Kidney epithelial cell (primary cell): ENCODE results near the gene SLC23A2. TPM values are rescaled to one million over a fixed set of nuclear protein-coding genes. Genes with fewer than 3 reads are reported as not detected.
"Not testable (repeated sequence)": the region's sequence is repeated elsewhere in the genome, so short reads cannot be mapped to it uniquely, and the experiment has no call there.

Experiments used
- DNase-seq: peaks from one replicate; pipeline ENCODE4 v3.0.0-alpha.2; 2010; ENCODE audit warnings: low read depth
- H3K27me3 ChIP-seq: 2 replicates; pipeline ENCODE4 v1.6.0; 2011; ENCODE audit warnings: low read length; ENCODE audit not compliant: control insufficient read depth, insufficient read depth
- H3K36me3 ChIP-seq: 2 replicates; pipeline ENCODE4 v1.5.1; 2011; ENCODE audit warnings: low read length; ENCODE audit not compliant: control insufficient read depth, insufficient read depth
- H3K4me3 ChIP-seq: 2 replicates; pipeline ENCODE4 v1.5.1; 2011; ENCODE audit warnings: low read depth, mild to moderate bottlenecking, control low read depth, low read length
- CTCF ChIP-seq: IDR thresholded peaks from 2 replicates; pipeline ENCODE4 v1.5.1; 2011; ENCODE audit warnings: mild to moderate bottlenecking, moderate library complexity, low read length, control low read depth, inconsistent platforms; ENCODE audit not compliant: insufficient read depth, poor library complexity, severe bottlenecking
- total RNA-seq: library from RNA; depleted of rRNA; stranded (reverse); fragments of >200 nt; gene quantifications from 2 replicates; pipeline ENCODE4 v1.2.3, GENCODE V29; 2015

SLC23A2 gene
- total RNA-seq, 1 donor from 2014 or later = 21.4 TPM

- DNase-seq = no peak
- H3K27me3 ChIP-seq = no peaks in the 10 kb centered on the region
- no peak for TF ChIP-seq CTCF
- no peaks in the 10 kb centered on the region for H3K36me3 ChIP-seq
- H3K4me3 ChIP-seq = no peak overlapping the region
Observed at GRCh38 chr20:4926531-4927156, 74.7 kb downstream of the SLC23A2 start.

GRCh38 chr20:4925842-4926530, 75.3 kb downstream of the SLC23A2 start:
- H3K36me3 ChIP-seq = no peaks in the 10 kb centered on the region
- no peaks in the 10 kb centered on the region for H3K27me3 ChIP-seq
- H3K4me3 ChIP-seq = no peak overlapping the region
- DNase-seq = peak; percentile 44
- no peak for TF ChIP-seq CTCF

- TF ChIP-seq CTCF = no peak
- Histone ChIP-seq H3K27me3 (no peaks in the 10 kb centered on the region), H3K4me3 (no peak overlapping the region), H3K36me3 (no peaks in the 10 kb centered on the region)
- no peak for DNase-seq
Observed at GRCh38 chr20:4924446-4924845, 76.9 kb downstream of the SLC23A2 start.

- Histone ChIP-seq H3K27me3 (no peaks in the 10 kb centered on the region), H3K4me3 (no peak overlapping the region), H3K36me3 (no peaks in the 10 kb centered on the region)
- no peak for TF ChIP-seq CTCF
- no peak for DNase-seq
Observed at GRCh38 chr20:4924032-4924431, 77.3 kb downstream of the SLC23A2 start.

GRCh38 chr20:4922186-4922585, 79.1 kb downstream of the SLC23A2 start:
- Histone ChIP-seq H3K4me3 (no peak overlapping the region), H3K36me3 (no peaks in the 10 kb centered on the region), H3K27me3 (no peaks in the 10 kb centered on the region)
- TF ChIP-seq CTCF = no peak
- DNase-seq = no peak

- H3K4me3 ChIP-seq, H3K36me3 ChIP-seq, DNase-seq, H3K27me3 ChIP-seq: not testable (repeated sequence)
Observed at GRCh38 chr20:4921271-4921670, 80.0 kb downstream of the SLC23A2 start.
